GM19397 (cell line): ENCODE data around the gene THSD7B.
"Not testable (repeated sequence)": the region's sequence is repeated elsewhere in the genome, so short reads cannot be mapped to it uniquely, and the experiment has no call there.

Source experiments
- ATAC-seq: cut with Tn5 transposase; IDR thresholded peaks from one replicate; pipeline ENCODE4 v1.9.1; 2021; ENCODE audit warnings: mild to moderate bottlenecking, moderate library complexity; ENCODE audit not compliant: unreplicated experiment

Gene THSD7B

GRCh38 chr2:137238065-137238464 is 472.7 kb downstream of the THSD7B start:
- ATAC-seq: no peak

- ATAC-seq: no peak
Measured at GRCh38 chr2:137249463-137250130, 484.3 kb downstream of the THSD7B start.

GRCh38 chr2:137250401-137250800 is 485.1 kb downstream of the THSD7B start:
- ATAC-seq: no peak

DNA sequence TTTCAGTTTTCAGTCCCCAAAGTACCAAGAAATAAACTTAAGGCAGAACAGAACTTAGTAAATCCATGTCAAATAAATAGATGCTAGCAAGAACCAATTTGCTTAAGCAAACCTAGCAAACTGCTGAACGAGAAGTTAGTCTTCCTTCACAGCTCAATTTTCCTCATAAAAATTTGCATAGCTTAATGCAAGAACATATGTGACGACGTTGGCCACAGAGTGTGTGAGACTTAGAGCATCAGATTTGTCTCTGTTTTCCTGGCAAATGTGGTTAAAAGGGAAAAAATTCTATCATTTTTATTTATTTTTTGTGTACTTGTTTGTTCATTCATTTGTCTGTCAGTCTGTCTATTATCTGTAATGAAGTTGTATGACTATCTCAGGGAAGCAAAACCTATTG is 485.7 kb downstream of the THSD7B start:
- ATAC-seq: no peak

DNA sequence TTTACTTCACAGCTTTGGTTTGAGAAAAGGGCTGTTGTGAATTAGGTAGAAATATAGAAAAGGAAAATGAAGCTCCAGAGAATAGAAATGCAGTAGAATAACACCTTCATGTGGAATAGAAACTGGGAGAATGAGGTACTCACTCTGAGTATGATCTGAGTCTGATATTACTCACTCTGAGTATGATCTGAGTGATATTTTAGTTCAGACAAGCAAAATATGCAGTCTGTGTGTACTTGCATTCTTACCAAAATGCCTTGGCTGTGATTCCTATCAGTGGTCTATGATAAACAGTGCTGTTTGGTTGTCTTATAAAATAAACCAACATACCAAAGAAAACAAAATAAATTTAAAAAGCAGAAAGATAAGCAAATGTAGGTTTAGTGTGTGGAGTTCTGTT is 487.6 kb downstream of the THSD7B start:
- ATAC-seq: no peak

DNA sequence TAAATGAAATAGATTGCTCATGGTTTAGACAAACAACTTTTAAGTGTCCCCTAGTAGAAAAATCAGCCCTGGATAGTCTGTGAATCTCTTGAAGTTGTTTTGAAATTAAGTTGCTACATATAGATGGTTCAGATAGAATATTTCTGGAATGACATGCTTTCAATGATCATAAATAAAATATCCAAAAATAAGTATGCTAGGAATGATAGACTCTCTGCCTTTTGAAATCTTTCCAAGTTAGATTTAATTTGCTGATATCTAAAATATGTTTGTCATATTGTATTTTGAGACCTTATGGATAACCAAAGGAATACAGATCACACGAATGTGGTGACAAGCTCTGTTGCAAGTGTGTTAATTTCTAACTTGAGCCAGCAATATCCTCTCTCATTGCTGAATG is 488.7 kb downstream of the THSD7B start:
- ATAC-seq: no peak

GRCh38 chr2:137255345-137255744 is 490.0 kb downstream of the THSD7B start:
- ATAC-seq: no peak

GRCh38 chr2:137255990-137256389 is 490.6 kb downstream of the THSD7B start:
- ATAC-seq: no peak

DNA sequence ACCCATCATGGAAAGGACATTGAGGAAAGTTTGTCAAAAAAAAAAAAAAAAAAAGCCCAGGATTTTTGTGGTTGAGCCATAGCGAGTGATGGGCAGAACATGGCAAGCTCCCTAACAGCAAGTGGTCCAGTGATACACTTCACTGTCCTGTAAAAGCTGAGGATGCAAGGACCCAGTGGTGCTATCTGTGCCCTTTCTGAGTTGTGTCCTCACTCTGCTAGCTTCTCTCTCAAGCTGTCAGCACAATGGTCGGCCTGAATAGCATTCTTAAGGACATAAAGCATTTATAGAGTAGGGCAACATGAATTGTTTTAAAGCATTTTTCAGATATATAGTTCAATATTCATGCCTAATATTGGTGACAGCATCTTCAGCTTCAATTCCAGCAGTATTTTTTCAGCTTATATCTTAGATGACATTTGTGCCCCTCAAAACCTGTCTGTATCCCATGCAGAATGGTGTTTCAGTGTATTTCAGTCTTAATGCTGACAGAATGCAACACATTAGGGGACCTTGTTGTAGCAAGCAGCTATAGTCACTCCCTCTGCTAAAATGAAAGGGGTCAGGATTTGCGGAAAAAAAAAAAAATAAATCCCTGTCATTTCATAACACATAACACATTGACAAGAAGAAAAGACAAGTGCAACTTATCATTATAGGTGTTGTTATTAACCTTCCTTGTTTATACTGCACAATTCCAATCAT is 496.7 kb downstream of the THSD7B start:
- no peak for ATAC-seq

DNA sequence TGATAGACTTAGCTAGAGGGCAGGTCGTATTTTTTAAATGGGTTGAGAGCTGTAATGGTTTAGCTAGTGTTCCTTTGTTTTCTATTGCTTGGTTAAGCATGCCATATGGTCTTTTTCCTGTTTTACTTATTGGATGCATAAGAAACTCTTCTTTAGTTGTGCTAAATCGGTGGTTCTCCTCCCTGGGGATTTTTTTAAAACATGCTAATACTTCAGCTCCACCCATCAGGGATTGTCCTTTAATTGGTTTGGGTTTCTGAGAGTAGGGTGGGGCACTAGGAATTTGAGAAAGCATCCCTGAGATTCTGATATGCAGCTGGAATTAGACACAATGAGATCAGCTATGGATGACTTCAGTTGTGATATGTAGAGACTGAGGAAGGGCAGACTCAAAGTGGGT is 497.2 kb downstream of the THSD7B start:
- no peak for ATAC-seq

DNA sequence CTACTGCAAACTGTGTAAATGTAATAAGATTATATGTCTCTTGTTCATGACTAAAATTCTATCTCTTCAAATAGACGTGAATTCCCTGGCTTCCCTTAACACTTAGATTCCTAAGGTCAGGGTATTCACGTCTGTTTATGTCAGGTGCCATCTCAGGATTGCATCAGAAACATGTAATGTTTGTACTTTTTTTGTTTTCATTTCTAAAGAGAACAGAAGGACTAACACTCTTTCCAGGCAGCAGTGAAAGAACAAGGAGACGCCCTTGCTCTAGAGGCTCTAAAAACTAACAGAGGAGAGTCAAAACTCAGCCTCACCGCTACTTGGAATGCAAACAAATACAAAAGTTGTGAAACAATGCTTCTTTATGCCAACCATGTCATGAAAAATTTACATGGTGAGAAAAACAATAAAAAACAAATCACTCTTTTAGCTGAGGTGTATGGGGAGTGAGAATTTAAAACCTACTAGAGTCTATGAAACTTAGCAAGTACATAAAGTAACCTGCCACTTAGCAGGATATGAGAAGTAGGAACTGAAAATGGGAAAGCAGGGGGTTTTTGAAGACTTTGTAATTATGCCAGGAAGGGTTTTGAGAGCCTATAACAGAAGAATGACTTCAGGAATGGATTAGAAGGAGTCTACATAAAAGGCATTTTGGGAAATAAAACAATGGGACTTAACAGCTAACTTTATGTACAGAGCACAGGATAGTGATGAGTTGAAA is 522.7 kb downstream of the THSD7B start:
- no peak for ATAC-seq

- no peak for ATAC-seq
Measured at GRCh38 chr2:137291836-137292570, 526.7 kb downstream of the THSD7B start.

- no peak for ATAC-seq
Measured at GRCh38 chr2:137298377-137298776, 533.0 kb downstream of the THSD7B start.

DNA sequence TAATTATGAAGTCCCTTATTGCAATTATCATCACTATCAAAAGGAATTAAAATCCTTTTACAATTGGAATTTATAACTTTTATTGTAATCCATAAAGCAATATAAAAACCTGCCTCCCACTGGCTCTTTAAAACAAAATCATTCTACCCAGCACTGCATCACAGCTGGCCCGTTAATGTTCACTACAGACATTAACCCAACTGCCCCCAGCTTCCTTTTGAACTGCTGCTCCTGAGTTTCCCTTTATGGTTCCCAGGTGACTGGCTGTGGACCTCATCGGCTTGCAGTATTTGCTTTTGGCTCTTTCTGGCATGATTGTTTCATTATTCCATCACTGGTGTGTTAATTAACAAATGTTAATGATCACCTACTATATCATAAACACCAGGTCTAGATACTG is 535.6 kb downstream of the THSD7B start:
- ATAC-seq: no peak

DNA sequence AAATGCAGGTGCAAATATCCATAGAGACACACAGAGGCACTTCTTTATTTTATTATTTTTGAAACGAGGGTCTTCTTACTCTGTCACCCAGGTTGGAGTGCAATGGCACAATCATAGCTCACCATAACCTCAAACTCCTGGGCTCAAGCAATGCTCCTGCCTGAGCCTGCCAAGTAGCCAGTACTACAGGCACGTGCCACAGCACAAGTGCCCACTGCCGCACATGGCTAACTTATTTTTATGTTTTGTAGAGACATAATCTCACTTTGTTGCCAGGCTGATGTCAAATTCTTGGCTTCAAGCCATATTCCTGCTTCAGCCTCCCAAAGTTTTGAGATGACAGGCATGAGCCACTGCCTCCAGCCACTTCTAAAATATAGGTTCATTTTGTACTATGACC is 537.6 kb downstream of the THSD7B start:
- no peak for ATAC-seq

- ATAC-seq: no peak
Measured at GRCh38 chr2:137316075-137316474, 550.7 kb downstream of the THSD7B start.

DNA sequence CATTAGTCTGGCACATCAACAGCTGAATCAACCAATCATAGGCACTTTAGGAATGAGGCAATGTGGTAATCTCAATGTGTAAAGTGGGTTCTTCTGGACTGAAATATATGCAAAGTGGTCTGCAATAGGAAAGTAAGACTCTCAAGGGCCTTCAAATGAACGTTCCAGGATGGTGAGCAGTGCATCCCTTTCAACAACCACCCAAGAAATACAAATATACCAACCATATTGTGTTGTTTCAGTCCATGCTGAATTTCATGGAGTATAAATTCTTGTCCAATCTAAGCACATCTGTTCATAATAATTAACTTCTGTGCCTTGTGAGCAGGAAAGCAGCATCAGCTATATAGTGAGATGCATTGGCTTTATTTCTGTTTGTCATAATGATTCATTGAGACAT is 556.2 kb downstream of the THSD7B start:
- no peak for ATAC-seq

GRCh38 chr2:137331562-137331961 is 566.2 kb downstream of the THSD7B start:
- ATAC-seq: not testable (repeated sequence)

GRCh38 chr2:137333386-137334165 is 568.2 kb downstream of the THSD7B start:
- no peak for ATAC-seq

- ATAC-seq: no peak
Measured at GRCh38 chr2:137336067-137336466, 570.7 kb downstream of the THSD7B start.

GRCh38 chr2:137339051-137339450 is 573.7 kb downstream of the THSD7B start:
- ATAC-seq: no peak
